ENCODE measurements around the gene NFKBIB.

NFKBIB gene

GRCh38 chr19:38946229-38947010 is 46.7 kb downstream of the NFKBIB start:
- no peak for TF ChIP-seq JUND (IDR thresholded peaks at IDR 0.05; ENCODE audit: low read depth)
- no peak for DNase-seq (ENCODE audit: low read depth in 1 of 2, low spot score in 1 of 2)
- in situ Hi-C loops (cut with HindIII; ENCODE audit: low pct_unique_long_range_greater_than_20kb, low sequenced_read_pairs): no loop called here

GRCh38 chr19:38949580-38950367 is 50.0 kb downstream of the NFKBIB start:
- no peak for DNase-seq (ENCODE audit: low read depth in 1 of 2, low spot score in 1 of 2)
- in situ Hi-C loops (cut with HindIII; ENCODE audit: low pct_unique_long_range_greater_than_20kb, low sequenced_read_pairs): no loop called here
- TF ChIP-seq JUND (IDR thresholded peaks at IDR 0.05; ENCODE audit: low read depth): no peak

GRCh38 chr19:38951187-38951586 is 51.4 kb downstream of the NFKBIB start:
- DNase-seq (ENCODE audit: low read depth in 1 of 2, low spot score in 1 of 2): no peak
- in situ Hi-C loops (cut with HindIII; ENCODE audit: low pct_unique_long_range_greater_than_20kb, low sequenced_read_pairs): no loop called here

GRCh38 chr19:38952395-38953165 is 52.8 kb downstream of the NFKBIB start:
- in situ Hi-C loops (cut with HindIII; ENCODE audit: low pct_unique_long_range_greater_than_20kb, low sequenced_read_pairs): no loop called here
- DNase-seq (ENCODE audit: low read depth in 1 of 2, low spot score in 1 of 2): peak; percentile 11 to 46

More at GRCh38 chr19:38951187-38951586, 51.4 kb downstream of the NFKBIB start:
- TF ChIP-seq JUND (IDR thresholded peaks at IDR 0.05; ENCODE audit: low read depth): no peak

GRCh38 chr19:38953677-38954076 is 53.9 kb downstream of the NFKBIB start:
- no peak for DNase-seq (ENCODE audit: low read depth in 1 of 2, low spot score in 1 of 2)
- no peak for TF ChIP-seq JUND (IDR thresholded peaks at IDR 0.05; ENCODE audit: low read depth)
- in situ Hi-C loops (cut with HindIII; ENCODE audit: low pct_unique_long_range_greater_than_20kb, low sequenced_read_pairs): no loop called here

More at GRCh38 chr19:38952395-38953165, 52.8 kb downstream of the NFKBIB start:
- no peak for TF ChIP-seq JUND (IDR thresholded peaks at IDR 0.05; ENCODE audit: low read depth)

- TF ChIP-seq JUND (IDR thresholded peaks at IDR 0.05; ENCODE audit: low read depth): no peak
- in situ Hi-C loops (cut with HindIII; ENCODE audit: low pct_unique_long_range_greater_than_20kb, low sequenced_read_pairs): no loop called here
- no peak for DNase-seq (ENCODE audit: low read depth in 1 of 2, low spot score in 1 of 2)
Observed at GRCh38 chr19:38956264-38956663, 56.5 kb downstream of the NFKBIB start.

GRCh38 chr19:38958301-38958700 is 58.5 kb downstream of the NFKBIB start:
- in situ Hi-C loops (cut with HindIII; ENCODE audit: low pct_unique_long_range_greater_than_20kb, low sequenced_read_pairs): no loop called here
- DNase-seq (ENCODE audit: low read depth in 1 of 2, low spot score in 1 of 2): no peak
- no peak for TF ChIP-seq JUND (IDR thresholded peaks at IDR 0.05; ENCODE audit: low read depth)
